HG03066 (cell line): ENCODE measurements around the gene TGFBR3.

Source experiments
- ATAC-seq: cut with Tn5 transposase; IDR thresholded peaks from one replicate; pipeline ENCODE4 v1.9.1; 2021; ENCODE audit warnings: low read depth; ENCODE audit not compliant: unreplicated experiment

Gene TGFBR3

DNA sequence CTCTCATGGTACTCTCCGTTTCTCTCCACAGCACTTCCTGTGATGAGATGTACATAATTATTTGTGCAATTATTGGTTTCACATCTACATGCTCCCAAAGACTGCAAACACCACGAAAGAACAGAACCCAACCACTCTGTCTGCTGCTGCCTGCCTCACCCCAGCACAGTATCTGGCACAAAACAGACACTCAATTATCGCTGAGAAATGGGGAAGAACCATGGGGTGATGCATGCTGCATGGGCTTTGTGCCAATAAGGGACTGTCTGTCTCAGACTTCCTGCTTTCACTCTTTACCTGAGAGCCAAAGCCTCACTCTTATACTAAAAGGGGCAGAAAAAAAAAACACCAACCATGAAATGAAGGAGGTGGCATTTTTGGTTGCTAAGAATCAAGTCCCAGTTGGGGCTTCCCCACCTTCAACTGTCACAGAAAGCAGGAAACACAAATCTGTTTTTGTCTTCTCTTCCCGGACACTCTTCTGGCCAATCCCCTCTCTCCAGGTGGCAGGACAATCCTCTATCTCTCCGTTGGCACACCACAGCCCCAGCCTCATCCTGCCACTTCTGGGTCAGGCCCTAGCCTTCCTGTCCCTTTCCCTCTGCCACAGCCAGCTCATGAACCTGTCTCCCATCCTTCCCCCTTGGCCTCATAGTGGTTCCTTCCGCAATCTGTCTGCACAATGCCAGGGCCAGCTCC lies 82.0 kb downstream of the TGFBR3 start:
- peak; percentile 72 for ATAC-seq

DNA sequence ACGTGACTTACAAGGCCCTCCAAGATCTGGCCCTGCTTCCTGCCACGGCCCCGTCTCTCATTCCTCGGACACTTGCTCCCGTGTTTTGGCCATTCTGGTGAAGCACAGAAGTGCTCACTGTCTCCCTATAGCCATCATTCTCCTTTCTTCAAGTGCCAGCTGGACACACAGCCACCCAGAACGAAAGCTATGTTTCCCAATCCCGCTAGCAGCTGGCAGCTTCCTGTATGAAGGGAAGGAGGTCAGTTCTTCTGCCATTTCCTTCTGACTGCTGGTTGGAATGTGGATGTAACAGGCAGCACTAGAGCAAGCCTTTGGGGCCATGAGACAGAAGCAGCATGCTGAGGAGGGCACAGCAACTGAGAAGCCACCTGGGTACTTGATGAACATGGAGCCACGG lies 82.8 kb downstream of the TGFBR3 start:
- no peak for ATAC-seq

DNA sequence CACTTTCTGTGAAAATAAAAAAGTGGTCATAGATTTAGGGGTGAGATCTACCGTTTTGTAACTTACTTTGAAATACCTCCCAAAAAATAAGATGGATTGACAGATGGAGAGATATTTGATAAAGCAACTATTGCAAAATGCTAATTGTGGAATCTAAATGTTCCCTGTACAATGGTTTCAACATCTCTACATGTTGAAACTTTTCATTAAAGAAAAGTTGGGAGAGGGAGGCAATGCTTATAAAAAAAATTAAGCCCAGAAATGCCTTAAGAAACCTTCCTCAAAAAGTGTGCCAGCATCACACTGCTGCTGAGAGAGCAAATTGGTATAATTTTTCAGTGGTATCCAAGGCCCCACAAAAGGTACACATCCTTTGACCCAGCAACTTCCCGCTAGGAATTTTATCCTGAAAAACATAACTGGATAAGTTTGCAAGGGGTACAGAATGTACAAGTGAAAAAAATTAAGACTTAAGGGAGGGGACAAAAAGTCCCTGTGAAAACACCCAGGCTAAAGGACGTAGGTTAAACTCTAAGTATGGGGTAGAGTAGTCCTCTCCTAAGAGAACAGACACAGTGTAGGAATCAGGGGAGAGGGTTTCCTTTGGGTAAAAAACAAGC lies 84.3 kb downstream of the TGFBR3 start:
- no peak for ATAC-seq

DNA sequence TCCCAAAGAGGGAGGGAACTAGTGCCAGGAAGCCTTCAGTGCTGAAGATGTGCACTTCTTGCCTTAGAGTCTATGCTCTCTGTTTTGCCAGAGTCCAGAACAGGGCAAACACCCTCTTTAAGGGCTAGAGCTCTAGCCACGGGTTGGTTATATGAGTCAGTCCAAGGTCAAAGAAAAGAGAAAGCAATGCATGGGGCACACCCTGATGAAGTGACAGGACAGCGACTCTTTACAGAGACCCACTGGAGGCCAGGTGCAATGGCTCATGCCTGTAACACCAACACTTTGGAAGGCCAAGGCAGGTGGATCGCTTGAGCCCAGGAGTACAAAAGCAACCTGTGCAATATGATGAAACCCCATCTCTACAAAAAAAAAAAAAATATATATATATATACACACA lies 86.1 kb downstream of the TGFBR3 start:
- ATAC-seq, result no peak

DNA sequence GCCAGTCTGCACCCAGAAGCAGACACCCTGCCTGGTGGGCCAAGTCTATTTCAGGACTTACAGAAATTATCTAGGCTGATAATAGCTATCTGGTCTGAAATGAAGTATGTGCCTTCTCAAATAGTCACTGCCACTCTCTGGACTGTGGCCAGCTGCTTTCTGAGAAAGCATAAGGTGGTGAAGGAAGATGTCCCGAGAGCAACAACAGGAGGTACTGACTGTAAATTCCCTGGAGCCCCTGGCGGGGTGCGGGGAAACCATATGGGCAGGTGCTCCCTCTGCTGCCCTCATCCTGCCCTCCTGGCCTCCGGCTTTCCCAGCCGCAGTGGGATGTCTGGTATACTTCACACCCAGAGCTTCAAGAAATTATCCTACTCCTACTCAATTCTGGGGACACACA lies 86.8 kb downstream of the TGFBR3 start:
- ATAC-seq, result no peak

DNA sequence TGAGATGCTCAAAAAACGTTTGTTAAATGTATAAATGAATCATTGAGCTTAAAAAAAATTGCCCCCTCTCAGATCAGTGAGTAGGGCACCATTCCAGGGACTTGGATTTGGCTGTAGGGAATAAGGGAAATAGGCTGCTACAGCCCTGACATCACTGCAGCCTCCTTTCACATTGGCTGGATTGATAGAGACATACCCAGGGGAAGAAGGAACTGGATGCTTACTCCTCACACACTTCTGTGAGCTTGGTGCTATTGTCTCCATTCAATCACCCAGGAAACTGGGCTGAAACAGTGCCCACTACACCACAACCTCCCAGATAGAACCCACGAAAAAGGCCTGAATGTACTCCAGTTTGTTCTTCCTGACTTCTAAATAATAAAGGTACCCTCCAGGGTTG lies 87.2 kb downstream of the TGFBR3 start:
- no peak for ATAC-seq

DNA sequence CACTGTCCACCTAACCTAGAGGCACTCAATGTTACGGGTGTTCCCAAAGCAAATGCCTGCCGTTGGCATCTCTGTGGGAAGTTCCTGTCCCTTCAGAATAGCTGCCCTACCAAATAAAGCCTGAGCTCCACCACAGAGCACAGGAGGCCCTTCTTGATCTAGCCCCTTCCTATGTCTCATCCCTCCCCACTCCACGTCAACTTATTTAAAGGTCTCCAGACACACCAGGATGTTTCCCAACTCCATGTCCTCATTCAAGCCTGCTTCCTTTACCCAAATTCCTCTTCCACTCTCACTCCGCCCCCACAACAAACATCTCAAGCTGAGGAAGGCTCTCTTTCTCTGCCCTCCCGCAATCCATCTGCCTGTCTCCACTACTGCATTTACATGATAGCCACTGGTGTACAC lies 87.7 kb downstream of the TGFBR3 start:
- ATAC-seq, result no peak

DNA sequence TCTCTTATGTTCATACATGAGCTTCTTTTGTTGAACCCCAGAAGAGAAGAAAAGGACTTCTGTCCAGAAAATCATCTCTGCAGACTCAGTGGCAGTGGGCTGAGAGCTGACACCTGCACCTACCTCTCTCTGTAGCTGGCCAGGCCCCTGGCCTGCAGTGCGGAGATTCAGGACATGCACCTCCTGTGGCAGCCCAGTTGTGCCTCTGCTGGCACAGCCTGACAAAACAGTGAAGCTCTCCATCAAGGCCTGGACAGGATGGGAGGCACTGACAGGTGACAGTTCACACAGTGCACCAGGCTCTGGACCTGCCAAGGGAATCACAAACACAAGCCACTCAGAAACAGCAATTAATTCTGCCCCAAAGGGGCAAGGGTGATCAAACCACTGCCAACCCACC lies 88.8 kb downstream of the TGFBR3 start:
- ATAC-seq, result no peak

DNA sequence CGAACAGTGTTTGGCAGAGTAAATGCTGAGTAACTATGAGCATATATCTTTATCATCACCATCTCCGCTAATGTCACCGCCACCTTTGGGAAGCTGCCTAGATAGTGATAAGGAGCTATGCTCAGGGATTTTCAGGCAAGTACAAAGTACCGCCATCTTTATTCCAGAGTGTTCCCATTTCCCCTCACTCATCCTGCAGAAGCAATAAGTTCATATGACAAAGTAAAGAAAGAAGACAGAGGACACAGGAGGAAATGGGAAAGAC lies 89.6 kb downstream of the TGFBR3 start:
- no peak for ATAC-seq

DNA sequence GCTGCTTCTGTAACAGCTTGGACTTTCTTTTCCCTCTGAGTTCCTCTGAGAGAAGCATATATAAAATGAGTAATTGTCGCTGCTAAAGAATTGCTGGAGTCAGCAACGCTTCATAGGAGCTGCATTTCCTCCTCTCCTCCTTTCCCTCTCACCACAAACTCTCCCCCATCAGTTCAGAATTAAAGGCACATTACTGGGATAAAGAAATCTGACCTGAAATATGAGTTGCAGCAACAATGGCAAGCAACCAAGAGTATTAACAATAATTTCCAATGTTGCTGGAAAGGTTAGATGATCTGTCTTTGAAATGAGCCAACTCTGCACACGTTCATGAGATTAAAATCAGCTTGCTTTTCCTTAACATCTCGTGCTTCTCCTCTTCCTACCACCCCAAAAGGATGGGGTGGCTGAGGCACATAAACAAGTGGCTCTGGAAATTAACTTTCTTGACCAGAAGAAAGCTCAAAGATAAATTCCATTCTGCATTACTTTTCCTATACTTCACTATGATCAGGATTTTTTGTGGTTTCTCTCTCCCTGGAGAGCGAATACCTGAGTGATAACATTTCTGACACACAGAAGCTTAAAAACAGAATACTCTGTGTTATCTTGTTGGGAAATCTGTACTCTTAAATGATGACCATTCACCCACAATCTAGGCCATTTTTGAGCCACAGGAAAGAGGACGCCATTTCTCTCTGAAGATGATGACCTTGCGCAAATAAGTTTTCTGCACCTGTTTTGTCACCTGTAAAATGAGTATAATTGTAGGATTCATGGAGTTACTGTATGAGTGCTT lies 90.2 kb downstream of the TGFBR3 start:
- ATAC-seq, result no peak

DNA sequence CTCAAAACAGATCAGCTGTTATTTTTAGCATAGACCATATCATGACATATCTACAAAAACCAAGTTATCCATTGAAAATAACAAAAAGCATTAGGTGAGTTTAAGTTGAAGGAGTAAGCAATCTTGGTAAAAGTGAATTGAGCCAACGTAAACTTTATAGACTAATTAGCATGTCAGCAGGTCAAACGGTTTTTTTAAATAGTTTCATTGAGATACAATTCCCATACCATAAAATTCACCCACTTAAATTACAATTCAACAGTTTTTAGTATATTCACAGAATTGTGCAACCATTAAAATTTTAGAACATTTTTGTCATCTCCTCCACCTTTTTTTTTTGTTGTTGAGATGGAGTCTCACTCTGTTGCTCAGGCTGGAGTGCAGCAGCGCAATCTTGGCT lies 92.1 kb downstream of the TGFBR3 start:
- ATAC-seq, result no peak

DNA sequence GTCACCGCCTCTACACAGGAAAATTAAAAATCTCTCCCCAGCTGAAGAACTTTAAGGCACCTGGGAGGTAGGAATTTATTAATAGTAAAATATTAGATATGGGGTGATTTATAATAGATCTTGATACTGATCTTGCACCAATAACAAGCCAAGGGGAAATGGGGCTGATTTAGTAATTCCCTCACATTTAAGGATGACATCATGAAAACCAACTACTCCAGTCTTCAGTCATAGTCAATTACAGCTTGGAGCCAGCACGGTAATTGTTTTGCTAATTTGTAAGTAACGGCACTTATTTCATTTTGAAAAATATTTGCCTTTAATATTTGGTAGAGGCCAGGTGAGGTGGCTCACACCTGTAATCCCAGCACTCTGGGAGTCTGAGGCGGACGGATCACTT lies 92.8 kb downstream of the TGFBR3 start:
- ATAC-seq, result no peak

DNA sequence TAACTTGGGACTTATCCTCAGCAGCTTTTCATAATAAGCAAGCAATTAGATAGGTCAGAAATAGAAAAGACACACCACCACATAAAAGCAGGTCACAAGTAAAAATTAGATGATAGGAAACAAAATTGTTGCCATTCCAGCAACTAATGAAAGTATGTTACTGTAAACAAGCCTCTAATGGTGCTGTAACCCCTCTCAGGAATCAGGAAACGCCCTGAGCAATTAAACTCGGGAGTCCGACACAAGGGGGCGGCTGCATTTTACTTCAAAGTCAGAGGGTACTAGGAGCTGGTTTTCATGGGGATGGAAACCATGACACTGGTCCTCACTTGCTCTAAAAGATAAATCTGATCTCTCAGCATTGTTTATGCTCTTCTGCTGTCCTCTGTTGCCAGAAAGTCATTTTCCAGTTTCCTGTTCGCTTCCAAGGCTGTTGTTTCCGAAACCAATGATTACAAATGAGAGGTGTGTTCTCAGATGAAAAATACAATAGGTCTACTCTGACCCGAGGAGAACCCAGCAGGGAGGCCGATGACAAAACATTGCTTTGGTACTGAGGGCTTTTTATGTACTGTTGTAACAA lies 93.4 kb downstream of the TGFBR3 start:
- no peak for ATAC-seq

DNA sequence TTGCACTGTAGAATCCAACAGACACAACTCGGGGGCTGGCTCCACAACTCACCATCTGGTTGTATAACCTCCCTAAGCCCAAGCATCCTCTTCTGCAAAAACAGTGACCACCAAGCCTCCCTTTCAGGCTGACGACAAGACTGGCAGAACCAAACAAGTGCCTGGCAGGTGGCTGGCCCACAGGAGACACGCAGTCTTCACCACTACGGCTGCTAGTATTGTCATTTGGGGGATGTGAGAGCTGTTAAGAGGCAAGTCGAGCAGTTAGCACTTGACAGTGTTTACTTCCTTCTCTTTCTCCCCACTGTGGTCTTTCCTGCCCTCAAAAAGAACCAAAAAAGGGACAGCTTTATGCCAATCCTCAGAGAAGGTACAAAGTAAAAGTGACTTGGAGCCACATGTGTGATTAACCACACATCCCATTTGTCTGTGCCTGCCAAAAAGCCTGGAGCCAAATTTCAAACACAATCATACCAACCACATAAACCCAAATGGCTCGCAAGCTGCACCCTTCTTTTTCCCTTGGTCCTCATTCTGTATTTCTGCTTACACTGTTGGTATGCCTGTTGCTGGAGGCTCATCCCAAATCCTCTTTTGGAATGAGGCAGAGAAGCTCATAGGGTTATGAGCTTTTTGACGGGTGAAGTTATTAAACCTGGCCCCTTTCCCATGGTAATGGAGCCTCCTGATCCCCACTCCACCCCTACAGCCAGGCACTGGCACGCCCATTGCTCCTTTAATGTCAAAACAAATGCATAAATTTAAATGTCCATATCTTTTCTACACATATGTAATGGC lies 94.1 kb downstream of the TGFBR3 start:
- ATAC-seq, result no peak

DNA sequence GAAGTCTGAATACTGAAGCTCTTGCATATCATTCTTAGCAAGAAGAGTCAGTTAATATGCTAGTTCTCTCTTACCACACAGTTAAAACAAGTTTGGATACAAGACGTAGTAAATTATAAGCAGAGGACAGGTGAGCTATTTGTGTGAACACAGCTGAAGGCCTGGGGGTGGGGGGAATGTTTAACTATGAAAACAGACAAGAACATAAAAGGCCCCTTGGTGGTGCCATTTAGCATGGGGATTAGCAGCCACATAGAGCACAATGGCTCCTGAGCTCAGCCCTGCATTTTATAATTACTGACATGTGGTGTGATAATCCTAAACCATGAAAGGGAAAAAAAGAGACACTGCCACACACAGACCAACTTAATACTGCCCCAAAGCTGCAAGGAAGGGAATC lies 94.8 kb downstream of the TGFBR3 start:
- no peak for ATAC-seq

DNA sequence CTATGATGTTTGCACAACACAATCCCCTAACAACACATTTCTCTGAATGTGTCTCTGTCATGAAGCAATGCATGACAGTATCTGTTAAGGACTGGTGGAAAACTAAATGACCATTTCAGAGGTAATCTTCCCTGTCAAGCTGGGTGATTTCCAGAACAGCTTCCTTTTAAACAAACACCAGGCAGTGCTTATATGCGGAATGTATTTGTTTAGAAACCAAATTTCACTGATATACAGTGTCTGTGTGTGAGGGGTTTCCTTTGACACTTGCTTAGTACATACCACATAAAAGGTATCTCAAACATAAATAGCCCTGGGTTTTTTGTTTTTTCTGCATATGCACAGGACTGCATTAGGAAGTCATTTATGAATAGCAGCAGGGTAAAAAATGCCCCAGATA lies 95.6 kb downstream of the TGFBR3 start:
- ATAC-seq, result no peak

DNA sequence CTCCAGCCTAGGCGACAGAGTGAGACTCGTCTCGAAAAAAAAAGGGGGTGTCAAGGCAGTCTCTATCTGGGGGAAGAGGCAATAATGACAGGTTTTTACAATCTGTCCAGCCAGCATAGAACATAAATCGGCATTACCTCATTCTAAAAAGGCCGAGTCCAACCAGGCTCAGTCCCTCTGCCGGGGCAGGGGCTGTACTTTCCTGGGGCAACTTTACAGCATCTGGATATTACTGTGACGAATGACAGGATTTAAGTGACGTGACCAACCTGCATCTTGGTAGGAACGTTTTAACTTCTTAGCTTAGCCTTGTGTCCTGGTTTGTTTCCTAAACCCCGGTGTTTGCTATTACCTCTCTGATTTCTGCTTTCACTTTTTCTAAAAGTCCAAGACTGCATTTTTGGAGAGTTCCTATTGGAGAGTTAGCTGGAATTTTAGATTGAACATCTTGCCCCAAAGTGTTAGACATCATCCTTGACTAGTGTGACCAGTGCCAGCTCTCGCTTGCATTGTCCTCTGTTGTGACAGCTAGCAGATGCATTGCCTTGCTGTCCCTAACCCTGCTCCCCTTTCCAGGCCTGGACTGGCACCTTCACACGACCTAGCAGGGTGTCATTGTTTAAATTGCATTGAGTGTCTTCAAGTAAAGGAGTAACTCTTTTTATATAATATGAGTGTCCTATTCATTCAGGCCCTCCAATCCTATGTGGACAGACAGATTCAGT lies 96.5 kb downstream of the TGFBR3 start:
- no peak for ATAC-seq

DNA sequence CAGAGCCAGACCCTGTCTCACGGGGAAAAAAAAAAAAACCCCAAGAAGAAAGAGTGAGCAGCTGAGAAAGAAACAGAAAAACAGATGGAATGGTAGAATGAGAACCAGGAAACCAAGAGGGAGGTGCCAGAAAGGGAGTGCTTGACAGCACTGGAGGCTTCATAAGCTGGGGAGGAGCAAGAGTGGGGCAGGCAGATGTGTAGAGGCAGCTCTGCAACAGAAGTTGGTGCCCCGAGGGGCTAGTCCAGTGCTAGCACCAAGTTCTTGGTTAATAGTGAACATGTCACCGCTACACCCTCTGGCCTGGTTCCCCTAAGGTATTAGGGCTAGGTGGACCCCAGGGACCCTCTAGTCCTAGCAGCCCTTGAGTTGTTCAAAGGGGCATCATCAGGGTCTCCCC lies 98.0 kb downstream of the TGFBR3 start:
- ATAC-seq, result no peak

DNA sequence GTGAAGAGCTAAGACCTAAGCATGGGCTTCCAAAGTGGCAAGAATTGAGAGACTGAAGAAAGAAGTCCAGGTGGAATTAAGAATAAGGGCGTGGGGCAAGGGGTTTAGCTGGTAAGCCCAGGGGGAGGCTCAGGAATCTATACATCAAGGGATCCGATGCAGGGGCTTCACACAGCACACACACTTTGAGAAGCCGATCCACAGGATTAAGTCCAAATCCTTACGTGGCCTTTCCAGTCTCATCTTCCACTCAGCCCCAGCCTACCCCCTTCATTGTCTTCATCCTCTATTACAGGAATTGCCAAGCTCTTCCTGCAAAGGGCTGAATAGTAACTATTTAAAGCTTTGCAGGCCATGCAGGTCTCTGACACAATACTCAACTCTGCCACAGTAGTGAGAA lies 101.3 kb downstream of the TGFBR3 start:
- no peak for ATAC-seq

DNA sequence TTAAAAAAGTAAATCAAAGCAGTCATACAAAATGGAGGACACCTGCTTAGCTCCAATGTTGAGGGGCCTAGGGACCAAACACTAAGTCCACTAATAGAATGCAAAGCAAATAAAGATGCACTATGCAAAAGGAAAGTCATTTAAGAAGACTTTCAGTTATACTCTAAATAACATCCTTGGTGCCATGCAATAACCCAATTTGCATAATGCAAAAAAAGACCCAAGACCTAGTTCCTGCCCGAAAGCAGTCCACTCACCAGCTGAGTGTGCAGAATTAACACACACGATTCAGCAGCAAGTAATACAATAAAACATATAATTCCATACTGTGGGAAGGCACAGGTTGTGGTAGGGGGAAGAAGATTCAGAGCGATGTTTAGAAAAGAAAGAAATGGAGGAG lies 101.8 kb downstream of the TGFBR3 start:
- ATAC-seq, result peak; percentile 71
